H1 (cell line): ENCODE data around the gene GBA2. TPM values are rescaled to one million over a fixed set of nuclear protein-coding genes. Genes with fewer than 3 reads are reported as not detected.

Experiments used
- CTCF ChIA-PET: fragments of 300-600 bp; sonication (Branson Sonifier 250); formaldehyde crosslinking; loops from one replicate; lab custom pipeline; 2021; ENCODE audit not compliant: partially characterized antibody; lab: Charles Lee
- POLR2A ChIA-PET: fragments of 300-600 bp; sonication (Branson Sonifier 250); formaldehyde crosslinking; loops from one replicate; lab custom pipeline; 2021; ENCODE audit warnings: inconsistent platforms; ENCODE audit not compliant: partially characterized antibody; lab: Charles Lee
- DNase-seq, 2 experiments: peaks; one replicate each; pipeline versions ENCODE4 v3.0.0 to v3.0.0-alpha.2; 2010 to 2022; ENCODE audit warnings: low spot score in 2 of 2, low read depth in 1 of 2, mixed read lengths in 1 of 2
- FAIRE-seq: peaks from 2 replicates; lab custom pipeline; 2011; peaks lifted over from hg19 to GRCh38; lab: Jason Lieb, UNC
- H2AFZ ChIP-seq: 2 replicates; pipeline ENCODE4 v1.8.1; 2012; ENCODE audit warnings: low read length, inconsistent platforms
- H2AK5ac ChIP-seq: 2 replicates; pipeline ENCODE4 v1.6.1; 2013; ENCODE audit warnings: low read depth, low read length
- H2BK120ac ChIP-seq: replicated peaks from 2 replicates; pipeline ENCODE3; 2013; ENCODE audit warnings: low read depth, low read length, inconsistent platforms
- H2BK12ac ChIP-seq: 2 replicates; pipeline ENCODE4 v1.6.1; 2013; ENCODE audit warnings: low read depth, low read length
- H2BK15ac ChIP-seq: 2 replicates; pipeline ENCODE4 v1.6.1; 2013; ENCODE audit warnings: low read length
- H2BK20ac ChIP-seq: 2 replicates; pipeline ENCODE4 v1.6.1; 2013; ENCODE audit warnings: low read length
- H2BK5ac ChIP-seq: 2 replicates; pipeline ENCODE4 v1.6.1; 2013; ENCODE audit warnings: low read depth, low read length
- H3K14ac ChIP-seq: 2 replicates; pipeline ENCODE4 v1.6.1; 2013; ENCODE audit warnings: inconsistent platforms; ENCODE audit not compliant: insufficient read length
- H3K18ac ChIP-seq: 2 replicates; pipeline ENCODE4 v1.6.1; 2013; ENCODE audit warnings: low read length; ENCODE audit errors: extremely low read depth
- H3K23ac ChIP-seq: 2 replicates; pipeline ENCODE4 v1.6.1; 2013; ENCODE audit warnings: inconsistent platforms; ENCODE audit not compliant: insufficient read length
- H3K23me2 ChIP-seq: 2 replicates; pipeline ENCODE4 v1.6.1; 2013; ENCODE audit warnings: low read depth, low read length
- H3K27ac ChIP-seq: 2 replicates; pipeline ENCODE4 v1.6.1; 2011; ENCODE audit warnings: low read depth, low read length, inconsistent platforms
- H3K27me3 ChIP-seq, 4 experiments: replicated peaks in 1 of 4; 1 replicate in 1 of 4; 2 replicates in 3 of 4; pipeline versions ENCODE4 v1.6.1 to v1.8.1; 2011 to 2013; ENCODE audit warnings: low read length in 3 of 4, mild to moderate bottlenecking in 3 of 4, inconsistent platforms in 2 of 4, mixed read lengths in 2 of 4, moderate library complexity in 1 of 4; ENCODE audit not compliant: control insufficient read depth in 3 of 4, insufficient read depth in 3 of 4; ENCODE audit errors: extremely low read depth in 1 of 4
- H3K36me3 ChIP-seq, 4 experiments: 2 replicates each; pipeline versions ENCODE4 v1.6.1 to v1.8.1; 2011 to 2013; ENCODE audit warnings: mild to moderate bottlenecking in 4 of 4, low read length in 3 of 4, moderate library complexity in 2 of 4, control low read depth in 1 of 4, inconsistent platforms in 1 of 4; ENCODE audit not compliant: insufficient read depth in 4 of 4, control insufficient read depth in 2 of 4
- H3K4ac ChIP-seq: replicated peaks from 2 replicates; pipeline ENCODE3; 2013; ENCODE audit warnings: low read length, low read depth, mixed read lengths, inconsistent platforms; ENCODE audit not compliant: insufficient read length
- H3K4me1 ChIP-seq, 4 experiments: replicated peaks in 1 of 4; 1 replicate in 1 of 4; 2 replicates in 3 of 4; pipeline versions ENCODE4 v1.6.1 to v1.8.1; 2011 to 2013; ENCODE audit warnings: low read length in 3 of 4, inconsistent platforms in 2 of 4, mixed read lengths in 1 of 4; ENCODE audit not compliant: insufficient read depth in 4 of 4, control insufficient read depth in 3 of 4
- H3K4me2 ChIP-seq, 2 experiments: 2 replicates each; pipeline versions ENCODE4 v1.6.1 to v1.8.1; 2011 to 2013; ENCODE audit warnings: low read depth in 2 of 2, low read length in 2 of 2, control low read depth in 1 of 2, inconsistent platforms in 1 of 2, mild to moderate bottlenecking in 1 of 2; ENCODE audit not compliant: insufficient read depth in 1 of 2
- H3K4me3 ChIP-seq, 4 experiments: fragments of 200-600, 300-600 bp in 1 of 4; sonication (generic), shearing (Covaris generic), sonication (Bioruptor Twin) in 1 of 4; 2 replicates each; pipeline versions ENCODE4 v1.5.1 to v1.8.1; 2011 to 2016; ENCODE audit warnings: low read length in 4 of 4, low read depth in 3 of 4, control low read depth in 2 of 4, inconsistent platforms in 2 of 4, mild to moderate bottlenecking in 2 of 4, mixed read lengths in 1 of 4, moderate library complexity in 1 of 4; ENCODE audit not compliant: insufficient read depth in 2 of 4; ENCODE audit errors: extremely low read depth in 1 of 4
- H3K56ac ChIP-seq: replicated peaks from 2 replicates; pipeline ENCODE3; 2013; ENCODE audit warnings: low read depth, mild to moderate bottlenecking, mixed read lengths, low read length, inconsistent platforms; ENCODE audit not compliant: insufficient read length
- H3K79me1 ChIP-seq: 2 replicates; pipeline ENCODE4 v1.6.1; 2013; ENCODE audit warnings: low read depth, low read length, control low read depth
- H3K79me2 ChIP-seq, 2 experiments: 2 replicates each; pipeline versions ENCODE4 v1.6.1 to v1.8.1; 2012 to 2013; ENCODE audit warnings: low read length in 2 of 2, mild to moderate bottlenecking in 2 of 2, inconsistent platforms in 1 of 2; ENCODE audit not compliant: insufficient read depth in 2 of 2, control insufficient read depth in 1 of 2
- H3K9ac ChIP-seq, 4 experiments: replicated peaks in 1 of 4; 1 replicate in 1 of 4; 2 replicates in 3 of 4; pipeline versions ENCODE4 v1.6.1 to v1.8.1; 2011 to 2013; ENCODE audit warnings: low read depth in 3 of 4, low read length in 3 of 4, control low read depth in 2 of 4, mild to moderate bottlenecking in 2 of 4, moderate library complexity in 2 of 4, inconsistent platforms in 1 of 4; ENCODE audit errors: extremely low read depth in 1 of 4
- H3K9me3 ChIP-seq, 2 experiments: 2 replicates each; pipeline versions ENCODE4 v1.6.1 to v1.8.1; 2012 to 2013; ENCODE audit warnings: mild to moderate bottlenecking in 2 of 2, moderate library complexity in 2 of 2, control low read depth in 1 of 2, inconsistent platforms in 1 of 2, low read depth in 1 of 2, low read length in 1 of 2, mixed read lengths in 1 of 2; ENCODE audit not compliant: insufficient read depth in 2 of 2
- H4K20me1 ChIP-seq, 2 experiments: replicated peaks in 1 of 2; 2 replicates each; pipeline versions ENCODE3 to v1.8.1; 2011 to 2013; ENCODE audit warnings: inconsistent platforms in 2 of 2, low read length in 2 of 2, mild to moderate bottlenecking in 1 of 2; ENCODE audit not compliant: insufficient read depth in 2 of 2, control insufficient read depth in 1 of 2
- H4K5ac ChIP-seq: 2 replicates; pipeline ENCODE4 v1.6.1; 2013; ENCODE audit warnings: low read length, low read depth, mixed read lengths, inconsistent platforms; ENCODE audit not compliant: insufficient read length
- H4K8ac ChIP-seq: 2 replicates; pipeline ENCODE4 v1.8.0; 2013; ENCODE audit warnings: mild to moderate bottlenecking, moderate library complexity, low read length, inconsistent platforms; ENCODE audit not compliant: insufficient read depth; ENCODE audit errors: extremely low read depth
- H4K91ac ChIP-seq: replicated peaks from 2 replicates; pipeline ENCODE3; 2013; ENCODE audit warnings: low read length, mixed read lengths, inconsistent platforms; ENCODE audit not compliant: insufficient read length
- CREB1 ChIP-seq: IDR thresholded peaks from 2 replicates; pipeline ENCODE4 v1.6.1; 2012; ENCODE audit warnings: inconsistent platforms
- JUND ChIP-seq: IDR thresholded peaks from 2 replicates; pipeline ENCODE4 v1.6.1; 2011; ENCODE audit warnings: mild to moderate bottlenecking, improper control_type of control experiment, low read length
- RFX5 ChIP-seq: IDR thresholded peaks from 2 replicates; pipeline ENCODE4 v1.6.1; 2011; ENCODE audit warnings: low read depth, low read length, improper control_type of control experiment, borderline replicate concordance
- polyA plus RNA-seq, 7 experiments: library from polyadenylated mRNA; depleted of rRNA in 3 of 7; stranded (reverse) in 5 of 7; unstranded in 2 of 7; fragments of >200 nt in 5 of 7; fragments of 200-250 nt in 2 of 7; gene quantifications; 1 replicate in 5 of 7; 2 replicates in 1 of 7; 4 replicates in 1 of 7; pipeline versions ENCODE4 v1.2.1 to v1.2.3, GENCODE V29; 2011 to 2013; ENCODE audit warnings: missing spikeins in 2 of 7, mixed read lengths in 2 of 7
- total RNA-seq: library from RNA; stranded (reverse); fragmentation: NEBNext Ultra II Directional; extraction: Animal tissue kit (Norgen Biotek cat#: 25700); gene quantifications from 2 replicates; pipeline ENCODE4 v1.2.1, GENCODE V29; 2021

Gene GBA2
- total and polyA plus RNA-seq, 2 of the 8 experiments (the other 6 are each of a cell fraction or from before 2014, with no cell fraction given) = 64.2 to 71.9 TPM

- Histone ChIP-seq H4K91ac (no peak overlapping the region), H2BK12ac (no peak overlapping the region), H4K8ac (no peak overlapping the region), H2AFZ (no peak overlapping the region), H3K18ac (no peak overlapping the region), H3K4me1 (no peaks in the 10 kb centered on the region), H3K27me3 (no peaks in the 10 kb centered on the region), H2AK5ac (no peak overlapping the region), H4K5ac (no peak overlapping the region), H3K23ac (no peak overlapping the region), H3K4me2 (no peak overlapping the region), H2BK15ac (no peak overlapping the region), H3K4ac (no peak overlapping the region), H2BK20ac (no peak overlapping the region), H3K9ac (no peak overlapping the region), H3K4me3 (no peak overlapping the region), H3K56ac (no peak overlapping the region), H3K9me3 (no peaks in the 10 kb centered on the region), H2BK120ac (no peak overlapping the region), H3K79me1 (no peaks in the 10 kb centered on the region), H3K79me2 (no peaks in the 10 kb centered on the region), H2BK5ac (no peak overlapping the region), H3K36me3 (no peaks in the 10 kb centered on the region), H3K23me2 (no peaks in the 10 kb centered on the region), H4K20me1 (no peaks in the 10 kb centered on the region), H3K14ac (no peak overlapping the region), H3K27ac (no peak overlapping the region)
- CTCF ChIA-PET = interaction anchor here (0.7 kb wide), 1 partner anchor 56 kb away, joined by 3 read pairs; no protein-coding TSS in a partner anchor
- POLR2A ChIA-PET = interaction anchor here (0.7 kb wide), 1 partner anchor 43 kb away, joined by 4 read pairs; no protein-coding TSS in a partner anchor
- DNase-seq (no peak), FAIRE-seq (no peak)
- TF ChIP-seq CREB1 (no peak), JUND (no peak), RFX5 (no peak)
Observed at GRCh38 chr9:35783418-35783817, 34.4 kb upstream of the GBA2 start.
